OCI-LY1 (cell line): Measurements from ENCODE around the gene FTO.

Source experiments
- CTCF ChIP-seq: fragments of 200-600 bp; sonication (generic), shearing (Covaris generic); IDR thresholded peaks from 2 replicates; pipeline ENCODE4 v1.5.1; 2017; ENCODE audit warnings: mild to moderate bottlenecking, antibody characterized with exemption, low read length, moderate library complexity, mixed read lengths
- EZH2 ChIP-seq: fragments of 200-600 bp; sonication (generic), shearing (Covaris generic); IDR thresholded peaks from 2 replicates; pipeline ENCODE4 v1.8.0; 2017; ENCODE audit warnings: borderline replicate concordance, mixed run types, mild to moderate bottlenecking, antibody characterized with exemption, low read length, moderate library complexity, mixed read lengths

GRCh38 chr16:53843084-53843483 is 139.1 kb downstream of the FTO start:
- TF ChIP-seq CTCF (no peak), EZH2 (no peak)
